KMS-11 (cell line): ENCODE measurements around the gene TMEFF2.

Experiments used
- H2AFZ ChIP-seq: fragments of 200-600 bp; sonication (generic); 2 replicates; pipeline ENCODE4 v1.6.1; 2016; ENCODE audit warnings: antibody characterized with exemption, mixed run types, low read depth
- H3K27ac ChIP-seq: fragments of 200-600 bp; sonication (generic); 2 replicates; pipeline ENCODE4 v1.6.1; 2016; ENCODE audit warnings: mild to moderate bottlenecking, mixed run types
- H3K27me3 ChIP-seq: fragments of 200-600 bp; sonication (generic); 2 replicates; pipeline ENCODE4 v1.6.1; 2017; ENCODE audit warnings: mild to moderate bottlenecking, low read depth, mixed run types, moderate library complexity; ENCODE audit not compliant: insufficient read depth
- H3K36me3 ChIP-seq: fragments of 200-600 bp; sonication (generic); 2 replicates; pipeline ENCODE4 v1.6.1; 2017; ENCODE audit warnings: mild to moderate bottlenecking, mixed run types; ENCODE audit not compliant: insufficient read depth
- H3K4me1 ChIP-seq: fragments of 200-600 bp; sonication (generic); 2 replicates; pipeline ENCODE4 v1.6.1; 2016; ENCODE audit warnings: mild to moderate bottlenecking, low read depth, mixed run types; ENCODE audit not compliant: poor library complexity, severe bottlenecking
- H3K4me2 ChIP-seq: fragments of 200-600 bp; sonication (generic); 2 replicates; pipeline ENCODE4 v1.7.0; 2016; ENCODE audit warnings: mild to moderate bottlenecking, mixed run types
- H3K4me3 ChIP-seq: fragments of 200-600 bp; sonication (generic); IDR thresholded peaks from 2 replicates; pipeline ENCODE4 v1.6.1; 2017; ENCODE audit warnings: low read depth, low read length, mixed read lengths; ENCODE audit not compliant: insufficient read depth
- H3K79me2 ChIP-seq: fragments of 200-600 bp; sonication (generic); 2 replicates; pipeline ENCODE4 v1.6.1; 2016; ENCODE audit warnings: low read depth, mixed run types; ENCODE audit not compliant: insufficient read depth
- H3K9ac ChIP-seq: fragments of 200-600 bp; sonication (generic); 2 replicates; pipeline ENCODE4 v1.6.1; 2016; ENCODE audit warnings: mild to moderate bottlenecking, mixed run types
- H4K20me1 ChIP-seq: fragments of 200-600 bp; sonication (generic); 2 replicates; pipeline ENCODE4 v1.6.1; 2016; ENCODE audit warnings: mild to moderate bottlenecking, mixed run types; ENCODE audit not compliant: insufficient read depth
- TF ChIP-seq, protein P1 (sequence below): fragments of 200-600 bp; sonication (generic); conservative IDR thresholded peaks from 2 replicates; pipeline ENCODE4 v1.6.1; 2017; ENCODE audit warnings: low read depth, mild to moderate bottlenecking, antibody characterized with exemption, low read length, moderate library complexity, mixed read lengths

TMEFF2 gene

DNA sequence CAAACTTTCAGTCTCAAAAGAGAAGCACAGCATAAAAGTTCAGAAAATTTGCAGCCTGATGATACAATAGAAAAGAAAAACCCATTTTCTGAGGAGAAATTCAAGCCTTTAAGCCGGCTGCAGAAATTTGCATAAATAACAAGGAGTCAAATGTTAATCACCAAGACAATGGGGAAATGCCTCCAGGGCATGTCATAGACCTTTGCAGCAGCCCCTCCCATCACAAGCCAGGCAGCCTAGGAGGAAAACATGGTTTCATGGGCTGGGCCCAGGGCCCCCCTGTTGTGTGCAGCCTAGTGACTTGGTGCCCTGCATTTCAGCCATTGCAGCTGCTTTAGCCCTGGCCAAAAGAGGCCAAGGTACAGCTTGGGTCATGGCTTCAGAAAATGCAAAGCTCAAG lies 293.7 kb downstream of the TMEFF2 start:
- Histone ChIP-seq H2AFZ (no peak overlapping the region), H3K36me3 (no peaks in the 10 kb centered on the region), H3K4me3 (no peak overlapping the region), H4K20me1 (no peaks in the 10 kb centered on the region), H3K4me2 (no peak overlapping the region), H3K4me1 (no peaks in the 10 kb centered on the region), H3K9ac (no peak overlapping the region), H3K79me2 (no peaks in the 10 kb centered on the region), H3K27me3 (no peaks in the 10 kb centered on the region), H3K27ac (no peak overlapping the region)
- TF ChIP-seq, protein P1, sequence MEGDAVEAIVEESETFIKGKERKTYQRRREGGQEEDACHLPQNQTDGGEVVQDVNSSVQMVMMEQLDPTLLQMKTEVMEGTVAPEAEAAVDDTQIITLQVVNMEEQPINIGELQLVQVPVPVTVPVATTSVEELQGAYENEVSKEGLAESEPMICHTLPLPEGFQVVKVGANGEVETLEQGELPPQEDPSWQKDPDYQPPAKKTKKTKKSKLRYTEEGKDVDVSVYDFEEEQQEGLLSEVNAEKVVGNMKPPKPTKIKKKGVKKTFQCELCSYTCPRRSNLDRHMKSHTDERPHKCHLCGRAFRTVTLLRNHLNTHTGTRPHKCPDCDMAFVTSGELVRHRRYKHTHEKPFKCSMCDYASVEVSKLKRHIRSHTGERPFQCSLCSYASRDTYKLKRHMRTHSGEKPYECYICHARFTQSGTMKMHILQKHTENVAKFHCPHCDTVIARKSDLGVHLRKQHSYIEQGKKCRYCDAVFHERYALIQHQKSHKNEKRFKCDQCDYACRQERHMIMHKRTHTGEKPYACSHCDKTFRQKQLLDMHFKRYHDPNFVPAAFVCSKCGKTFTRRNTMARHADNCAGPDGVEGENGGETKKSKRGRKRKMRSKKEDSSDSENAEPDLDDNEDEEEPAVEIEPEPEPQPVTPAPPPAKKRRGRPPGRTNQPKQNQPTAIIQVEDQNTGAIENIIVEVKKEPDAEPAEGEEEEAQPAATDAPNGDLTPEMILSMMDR, result no peak

DNA sequence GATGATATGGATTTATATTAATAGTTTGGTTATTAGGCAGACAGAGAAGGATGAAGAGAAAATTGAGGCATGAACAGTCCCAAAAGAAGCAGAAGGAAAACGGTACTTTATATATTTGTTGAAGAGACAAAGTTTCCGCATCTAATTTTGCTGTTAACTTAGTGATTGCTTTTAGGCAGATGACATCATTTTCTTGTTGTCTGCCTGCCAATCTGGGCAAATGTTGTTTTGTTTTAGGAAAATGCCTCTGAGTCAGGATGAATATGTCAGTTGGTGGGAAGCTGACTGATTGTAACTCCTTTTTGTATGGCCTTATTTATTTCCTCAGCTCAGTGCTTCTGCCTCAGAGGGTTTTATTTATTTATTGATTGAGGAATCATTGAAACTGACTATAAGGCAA lies 295.3 kb downstream of the TMEFF2 start:
- H3K4me3 ChIP-seq, result no peak overlapping the region
- H3K27ac ChIP-seq, result no peak overlapping the region
- no peaks in the 10 kb centered on the region for H3K79me2 ChIP-seq
- no peaks in the 10 kb centered on the region for H3K27me3 ChIP-seq
- H2AFZ ChIP-seq, result no peak overlapping the region
- no peaks in the 10 kb centered on the region for H4K20me1 ChIP-seq
- H3K36me3 ChIP-seq, result no peaks in the 10 kb centered on the region
- H3K4me2 ChIP-seq, result no peak overlapping the region
- H3K4me1 ChIP-seq, result no peaks in the 10 kb centered on the region
- H3K9ac ChIP-seq, result no peak overlapping the region
- TF ChIP-seq, protein P1, result no peak
